Femur (tissue), 1 donor: ENCODE results near the gene PDCD2.
"Not testable (repeated sequence)": the region's sequence is repeated elsewhere in the genome, so short reads cannot be mapped to it uniquely, and the experiment has no call there.

Source experiments
- DNase-seq: peaks from one replicate; pipeline ENCODE4 v3.0.0-alpha.2; 2017

PDCD2 gene

GRCh38 chr6:170545405-170545804 is 39.0 kb downstream of the PDCD2 start:
- no peak for DNase-seq

GRCh38 chr6:170542031-170542719 is 42.3 kb downstream of the PDCD2 start:
- no peak for DNase-seq

GRCh38 chr6:170537329-170537728 is 47.1 kb downstream of the PDCD2 start:
- DNase-seq, result no peak

GRCh38 chr6:170536671-170537070 is 47.8 kb downstream of the PDCD2 start:
- no peak for DNase-seq

- no peak for DNase-seq
Measured at GRCh38 chr6:170535004-170535403, 49.4 kb downstream of the PDCD2 start.

- DNase-seq, result no peak
Measured at GRCh38 chr6:170533792-170534191, 50.6 kb downstream of the PDCD2 start.

GRCh38 chr6:170532867-170533488 is 51.5 kb downstream of the PDCD2 start:
- DNase-seq, result no peak

GRCh38 chr6:170529839-170530469 is 54.5 kb downstream of the PDCD2 start:
- peak; percentile 82 for DNase-seq

- not testable (repeated sequence) for DNase-seq
Measured at GRCh38 chr6:170527995-170528394, 56.4 kb downstream of the PDCD2 start.

- no peak for DNase-seq
Measured at GRCh38 chr6:170525795-170526194, 58.6 kb downstream of the PDCD2 start.
